Measurements from ENCODE around the gene SOX9. TPM values are rescaled to one million over a fixed set of nuclear protein-coding genes. Genes with fewer than 3 reads are reported as not detected.

SOX9 gene
- total and polyA plus RNA-seq, 2 of the 8 experiments (the other 6 are each of a cell fraction or from before 2014, with no cell fraction given), result 1.9 to 4.9 TPM

DNA sequence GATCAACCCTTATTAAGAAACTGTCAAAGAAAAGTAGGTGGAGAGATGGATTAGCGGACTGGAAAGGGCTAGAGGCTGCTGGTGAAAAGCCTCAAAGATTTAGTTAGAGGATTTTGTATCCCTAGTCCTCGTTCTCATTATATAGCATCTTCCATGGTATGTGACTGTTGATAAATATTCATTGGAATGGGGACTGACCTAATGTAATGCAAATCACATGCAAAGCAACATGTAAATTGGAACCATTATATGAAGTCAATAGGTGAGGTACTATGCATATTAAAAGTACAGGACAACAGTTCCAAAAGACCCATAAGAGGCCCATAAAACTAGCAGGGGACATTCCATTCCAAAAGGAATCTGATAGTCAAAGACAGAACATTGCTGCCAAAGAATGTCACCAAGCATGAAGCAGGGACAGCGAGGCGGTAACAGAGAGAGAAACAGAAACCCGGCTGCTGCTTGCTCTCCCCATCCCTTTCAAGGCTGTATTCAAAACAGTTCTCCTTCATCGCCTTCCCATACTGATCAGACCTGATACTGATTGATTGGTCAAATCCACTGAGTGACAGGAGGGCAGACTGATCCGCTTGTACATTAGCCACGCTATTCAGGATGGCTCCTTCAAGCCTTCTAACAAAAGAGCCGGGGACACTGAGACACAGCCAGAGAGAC, 44.5 kb downstream of the SOX9 start:
- peak overlapping the region; percentile 69; the same call in 1 of the 2 replicates for H2BK5ac ChIP-seq (ENCODE audit: low read depth, low read length)
- H2BK120ac ChIP-seq (replicated peaks; ENCODE audit: low read depth, low read length), result no peak overlapping the region
- H3K27me3 ChIP-seq (replicated peaks in 1 of 4; ENCODE audit: control insufficient read depth in 3 of 4, extremely low read depth in 1 of 4, insufficient read depth in 3 of 4, low read length in 3 of 4), result no peaks in the 10 kb centered on the region
- no peaks in the 10 kb centered on the region; a peak in 1 of 4 replicates for H3K9me3 ChIP-seq (ENCODE audit: insufficient read depth in 2 of 2, low read depth in 1 of 2, low read length in 1 of 2)
- H3K23ac ChIP-seq (ENCODE audit: insufficient read length), result no peak overlapping the region
- no peaks in the 10 kb centered on the region for H4K20me1 ChIP-seq (replicated peaks in 1 of 2; ENCODE audit: control insufficient read depth in 1 of 2, insufficient read depth in 2 of 2, low read length in 2 of 2)
- no peak overlapping the region for H4K5ac ChIP-seq (ENCODE audit: insufficient read length, low read depth, low read length)
- H2BK15ac ChIP-seq (ENCODE audit: low read length), result no peak overlapping the region
- peak overlapping the region; percentile 76; the same call in 1 of the 2 replicates for H3K18ac ChIP-seq (ENCODE audit: extremely low read depth, low read length)
- DNase-seq (ENCODE audit: low read depth in 1 of 2, low spot score in 2 of 2), result peak in 1 of 2 experiments; percentile 49
- peak overlapping the region; percentile 49 for H4K91ac ChIP-seq (replicated peaks; ENCODE audit: insufficient read length, low read length)
- no peak overlapping the region; the same call in 1 of the 2 replicates for H4K8ac ChIP-seq (ENCODE audit: extremely low read depth, insufficient read depth, low read length)
- no peak overlapping the region for H3K27ac ChIP-seq (ENCODE audit: low read depth, low read length)
- no peaks in the 10 kb centered on the region; the same call in 1 of the 2 replicates for H3K23me2 ChIP-seq (ENCODE audit: low read depth, low read length)
- H3K56ac ChIP-seq (replicated peaks; ENCODE audit: insufficient read length, low read depth, low read length), result no peak overlapping the region
- ChIA-PET POLR2A (ENCODE audit: partially characterized antibody) (interaction anchor here (0.7 to 1.0 kb wide), 2 partner anchors 10 to 12 kb away, joined by 4 to 6 read pairs; no protein-coding TSS in a partner anchor), CTCF (ENCODE audit: partially characterized antibody) (interaction anchor here (1.3 kb wide), 1 partner anchor 88 kb away, joined by 3 read pairs; no protein-coding TSS in a partner anchor)
- no peaks in the 10 kb centered on the region for H3K79me2 ChIP-seq (ENCODE audit: control insufficient read depth in 1 of 2, insufficient read depth in 2 of 2, low read length in 2 of 2)
- no peak overlapping the region; a peak in 1 of 8 replicates for H3K4me3 ChIP-seq (ENCODE audit: extremely low read depth in 1 of 4, insufficient read depth in 2 of 4, low read depth in 3 of 4, low read length in 4 of 4)
- H3K4ac ChIP-seq (replicated peaks; ENCODE audit: insufficient read length, low read depth, low read length), result no peak overlapping the region
- peak; percentile 65 for FAIRE-seq
- no peak overlapping the region for H3K14ac ChIP-seq (ENCODE audit: insufficient read length)
- 45% methylated on average over 9 of the region's 9 CpGs; no CpG with 5 or more reads in 1 of the 2 experiments for WGBS, 2 experiments (ENCODE audit: extremely low coverage in 1 of 2, insufficient coverage in 1 of 2, insufficient read length in 1 of 2, insufficient replicate concordance in 2 of 2, low coverage in 1 of 2, low lambda C conversion rate in 2 of 2, missing lambda C conversion rate in 1 of 2)
- peaks cover 2 to 13% (median 10%) of the 10 kb centered on the region in 4 experiments; a peak in 6 of 7 replicates for H3K4me1 ChIP-seq (replicated peaks in 1 of 4; ENCODE audit: control insufficient read depth in 3 of 4, insufficient read depth in 4 of 4, low read length in 3 of 4)
- peak overlapping the region; percentile 74; the same call in 1 of the 2 replicates for H2BK20ac ChIP-seq (ENCODE audit: low read length)
- H3K79me1 ChIP-seq (ENCODE audit: low read depth, low read length), result no peaks in the 10 kb centered on the region
- H3K4me2 ChIP-seq (ENCODE audit: insufficient read depth in 1 of 2, low read depth in 2 of 2, low read length in 2 of 2), result peak overlapping the region; percentile 44
- H2BK12ac ChIP-seq (ENCODE audit: low read depth, low read length), result peak overlapping the region; percentile 70
- H2AK5ac ChIP-seq (ENCODE audit: low read depth, low read length), result peak overlapping the region; percentile 7; the same call in 1 of the 2 replicates
- H2AFZ ChIP-seq (ENCODE audit: low read length), result no peak overlapping the region
- H3K9ac ChIP-seq (replicated peaks in 1 of 4; ENCODE audit: extremely low read depth in 1 of 4, low read depth in 3 of 4, low read length in 3 of 4), result no peak overlapping the region; a peak in 1 of 7 replicates
- no peaks in the 10 kb centered on the region for H3K36me3 ChIP-seq (ENCODE audit: control insufficient read depth in 2 of 4, insufficient read depth in 4 of 4, low read length in 3 of 4)
- TF ChIP-seq, protein P1, sequence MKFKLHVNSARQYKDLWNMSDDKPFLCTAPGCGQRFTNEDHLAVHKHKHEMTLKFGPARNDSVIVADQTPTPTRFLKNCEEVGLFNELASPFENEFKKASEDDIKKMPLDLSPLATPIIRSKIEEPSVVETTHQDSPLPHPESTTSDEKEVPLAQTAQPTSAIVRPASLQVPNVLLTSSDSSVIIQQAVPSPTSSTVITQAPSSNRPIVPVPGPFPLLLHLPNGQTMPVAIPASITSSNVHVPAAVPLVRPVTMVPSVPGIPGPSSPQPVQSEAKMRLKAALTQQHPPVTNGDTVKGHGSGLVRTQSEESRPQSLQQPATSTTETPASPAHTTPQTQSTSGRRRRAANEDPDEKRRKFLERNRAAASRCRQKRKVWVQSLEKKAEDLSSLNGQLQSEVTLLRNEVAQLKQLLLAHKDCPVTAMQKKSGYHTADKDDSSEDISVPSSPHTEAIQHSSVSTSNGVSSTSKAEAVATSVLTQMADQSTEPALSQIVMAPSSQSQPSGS (IDR thresholded peaks at IDR 0.05; ENCODE audit: low read length), result no peak
- TF ChIP-seq TCF12 (IDR thresholded peaks at IDR 0.05; ENCODE audit: low read depth, low read length) (no peak), BCL11A (IDR thresholded peaks at IDR 0.05; ENCODE audit: low read depth in 2 of 2, low read length in 2 of 2) (no peak), CHD2 (IDR thresholded peaks at IDR 0.05; ENCODE audit: low read length) (no peak), RBBP5 (IDR thresholded peaks at IDR 0.05; ENCODE audit: borderline replicate concordance, low read depth, low read length) (no peak)
- TF ChIP-seq, protein P2, sequence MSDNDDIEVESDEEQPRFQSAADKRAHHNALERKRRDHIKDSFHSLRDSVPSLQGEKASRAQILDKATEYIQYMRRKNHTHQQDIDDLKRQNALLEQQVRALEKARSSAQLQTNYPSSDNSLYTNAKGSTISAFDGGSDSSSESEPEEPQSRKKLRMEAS (IDR thresholded peaks at IDR 0.05), result no peak
- TF ChIP-seq, protein P3, sequence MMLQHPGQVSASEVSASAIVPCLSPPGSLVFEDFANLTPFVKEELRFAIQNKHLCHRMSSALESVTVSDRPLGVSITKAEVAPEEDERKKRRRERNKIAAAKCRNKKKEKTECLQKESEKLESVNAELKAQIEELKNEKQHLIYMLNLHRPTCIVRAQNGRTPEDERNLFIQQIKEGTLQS (IDR thresholded peaks at IDR 0.05; ENCODE audit: insufficient read depth, low read depth, low read length), result no peak
